Measurements from ENCODE around the gene FERMT2. TPM values are rescaled to one million over a fixed set of nuclear protein-coding genes. Genes with fewer than 3 reads are reported as not detected.
A peak's percentile ranks its signal among the peaks of the same experiment; 100 is the strongest.
"Not testable (repeated sequence)": the region's sequence is repeated elsewhere in the genome, so short reads cannot be mapped to it uniquely, and the experiment has no call there.

The FERMT2 gene
- total RNA-seq, 1 experiment from 2014 or later = 89.6 TPM

- DNase-seq (ENCODE audit: low read depth) = no peak
These were observed 2.8 kb downstream of the FERMT2 start for GRCh38 chr14:52948039-52948438.

DNA sequence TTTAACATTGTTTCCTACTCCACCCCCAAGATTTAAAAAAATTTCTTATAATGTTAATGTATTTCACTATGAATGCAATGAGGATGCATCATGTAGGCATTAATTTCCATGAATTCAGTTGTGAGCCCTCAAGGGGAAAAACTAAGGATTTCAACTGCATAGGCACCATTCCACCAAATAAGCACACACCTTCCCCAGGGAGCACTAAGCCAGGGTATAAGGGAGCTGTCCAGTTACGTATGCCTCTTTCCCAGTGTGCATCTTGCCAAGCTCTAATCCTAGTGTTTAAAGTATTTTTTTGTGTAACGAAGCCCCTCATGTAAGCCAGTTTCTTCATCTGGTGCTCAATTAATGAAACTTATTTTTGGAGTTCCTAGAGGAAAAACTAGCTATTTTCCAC, 6.6 kb downstream of the FERMT2 start:
- no peak for DNase-seq (ENCODE audit: low read depth)

GRCh38 chr14:52939427-52939826, 11.4 kb downstream of the FERMT2 start:
- no peak for DNase-seq (ENCODE audit: low read depth)

GRCh38 chr14:52937869-52938268, 13.0 kb downstream of the FERMT2 start:
- DNase-seq (ENCODE audit: low read depth) = no peak

DNA sequence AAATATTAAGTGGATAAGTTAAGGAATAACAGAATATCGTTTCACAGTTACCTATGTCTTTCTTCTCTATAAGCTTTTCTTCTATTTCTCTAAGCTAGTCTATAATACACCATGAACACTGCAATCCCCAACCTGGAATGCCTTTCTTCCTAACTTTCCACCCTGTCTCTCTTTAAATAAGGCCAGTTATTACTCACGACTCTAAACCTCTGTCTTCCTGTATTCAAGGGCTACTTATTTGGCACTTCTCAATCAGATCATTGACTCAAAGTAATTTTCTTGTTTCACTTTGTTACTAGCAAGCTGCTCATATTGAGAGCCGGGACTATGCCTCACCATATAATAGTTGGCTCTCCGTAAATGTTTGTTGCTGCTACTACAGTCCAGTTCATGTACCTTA, 13.5 kb downstream of the FERMT2 start:
- no peak for DNase-seq (ENCODE audit: low read depth)

DNA sequence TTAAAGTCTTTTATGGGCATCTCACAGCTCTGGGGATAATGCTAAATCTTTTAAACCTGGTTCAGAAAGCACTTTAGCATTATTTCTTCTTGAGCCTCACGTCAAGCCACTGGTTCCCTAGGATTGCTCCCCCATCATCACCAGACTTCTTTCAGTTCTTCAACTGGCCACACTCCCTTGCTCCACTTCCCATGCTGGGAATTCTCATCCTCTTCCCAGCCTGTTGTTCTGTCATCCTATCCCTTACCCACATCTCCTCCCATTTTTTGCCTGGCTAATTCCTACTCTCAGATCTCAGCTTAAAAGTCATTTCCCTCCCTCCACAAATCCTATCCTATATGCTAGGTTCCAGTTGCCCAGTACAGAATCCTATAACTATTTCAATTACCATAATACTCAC, 14.4 kb downstream of the FERMT2 start:
- DNase-seq (ENCODE audit: low read depth) = no peak

DNA sequence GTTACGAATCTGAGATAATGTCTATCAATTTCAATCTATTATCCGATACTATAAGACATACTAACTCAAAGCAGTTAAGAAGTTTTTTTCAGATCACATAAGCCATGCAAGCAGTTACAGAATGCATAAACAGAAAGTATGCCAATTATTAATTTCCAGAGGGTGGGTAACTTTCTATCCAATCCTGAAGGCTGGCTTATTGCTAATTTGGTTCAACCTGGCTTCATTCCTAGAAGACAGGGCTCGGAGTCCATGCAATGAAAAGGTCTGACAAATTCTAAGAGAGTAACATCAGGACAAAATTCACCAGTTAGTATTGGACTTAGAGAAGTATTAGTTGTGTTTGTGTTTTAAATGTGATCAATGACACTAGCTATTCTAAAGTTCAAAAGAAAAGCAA, 15.0 kb downstream of the FERMT2 start:
- DNase-seq (ENCODE audit: low read depth) = no peak

- no peak for DNase-seq (ENCODE audit: low read depth)
These were observed 16.1 kb downstream of the FERMT2 start for GRCh38 chr14:52934762-52935161.

DNA sequence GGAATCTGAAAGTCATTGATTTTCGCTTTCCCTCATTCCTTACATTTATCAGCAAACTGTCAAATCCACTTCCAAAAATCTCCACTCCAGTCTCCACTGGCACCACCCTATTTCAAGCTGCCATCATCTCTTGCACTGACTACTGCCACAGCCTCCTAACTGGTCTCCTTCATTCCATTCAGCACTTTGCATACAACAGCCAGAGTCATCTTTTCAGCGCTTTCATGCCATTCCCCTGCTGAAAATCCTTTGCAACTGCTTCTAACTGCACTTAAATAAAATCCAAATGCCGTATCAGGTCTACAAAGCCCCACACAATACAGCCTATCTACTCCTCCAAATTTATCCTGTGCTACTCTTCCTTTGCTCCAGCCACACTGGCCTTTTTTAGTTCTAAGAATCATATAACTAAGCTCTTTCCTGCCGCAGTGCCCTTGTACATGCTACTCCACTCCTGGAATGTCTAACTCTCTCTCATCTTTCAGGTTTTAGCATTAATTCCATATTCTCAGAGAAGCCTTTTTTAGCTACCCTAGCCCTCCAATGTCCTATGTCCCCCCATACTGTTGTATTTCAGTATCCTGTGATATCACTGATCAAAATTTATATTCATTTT, 21.6 kb downstream of the FERMT2 start:
- no peak for DNase-seq (ENCODE audit: low read depth)

DNA sequence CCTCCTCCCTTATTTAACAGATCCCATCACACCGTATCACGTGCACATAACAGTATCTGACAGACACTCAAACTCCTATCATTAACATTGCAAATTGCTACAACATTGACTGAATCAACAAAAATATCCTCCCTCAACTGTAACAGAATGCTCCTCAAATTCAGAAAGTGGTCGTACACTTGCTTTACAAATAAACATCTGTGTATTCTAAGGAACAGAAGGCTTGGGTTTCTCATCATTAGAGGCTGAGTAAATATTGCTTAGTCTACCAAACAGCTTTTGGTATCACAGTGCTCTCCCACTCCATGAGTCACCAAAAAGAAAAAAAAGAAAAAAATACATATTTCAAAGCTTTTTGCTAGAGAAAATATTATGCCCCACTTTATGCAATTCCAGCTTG, 23.9 kb downstream of the FERMT2 start:
- DNase-seq (ENCODE audit: low read depth) = peak; percentile 80

DNA sequence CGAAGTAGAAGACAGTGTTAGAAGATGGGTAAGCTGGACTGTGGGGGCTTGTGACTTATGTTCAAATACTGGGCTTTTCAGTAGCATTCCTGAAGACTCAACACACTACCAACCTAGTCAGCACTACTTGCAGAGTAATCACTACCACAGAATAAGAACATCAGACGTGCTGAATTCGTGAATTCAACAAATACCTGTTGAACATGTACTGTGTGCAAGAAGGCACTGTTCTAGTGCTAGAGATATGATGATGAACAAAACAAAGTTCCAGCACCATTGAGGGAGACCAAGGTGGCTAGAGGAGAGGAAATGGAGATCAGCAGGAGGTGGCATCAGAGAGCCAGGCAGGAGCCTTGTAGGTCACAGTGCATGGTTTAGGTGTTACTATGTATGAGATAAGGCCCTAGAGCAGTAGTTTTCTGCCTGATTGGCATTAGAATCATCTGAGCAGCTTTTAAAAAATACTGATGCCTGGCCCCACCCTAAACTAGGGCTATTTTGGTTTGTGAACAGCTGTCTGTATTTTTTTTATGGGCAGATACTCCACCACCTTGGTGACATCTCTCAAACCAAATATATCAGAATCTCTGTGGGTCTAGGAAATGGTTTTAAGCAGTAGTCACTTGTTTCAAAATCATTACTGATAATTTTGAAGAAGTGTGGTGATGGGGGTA, 26.8 kb downstream of the FERMT2 start:
- peak; percentile 37 for DNase-seq (ENCODE audit: low read depth)

GRCh38 chr14:52922656-52923055, 28.2 kb downstream of the FERMT2 start:
- DNase-seq (ENCODE audit: low read depth) = peak; percentile 44

- no peak for DNase-seq (ENCODE audit: low read depth)
These were observed 28.8 kb downstream of the FERMT2 start for GRCh38 chr14:52922059-52922458.

DNA sequence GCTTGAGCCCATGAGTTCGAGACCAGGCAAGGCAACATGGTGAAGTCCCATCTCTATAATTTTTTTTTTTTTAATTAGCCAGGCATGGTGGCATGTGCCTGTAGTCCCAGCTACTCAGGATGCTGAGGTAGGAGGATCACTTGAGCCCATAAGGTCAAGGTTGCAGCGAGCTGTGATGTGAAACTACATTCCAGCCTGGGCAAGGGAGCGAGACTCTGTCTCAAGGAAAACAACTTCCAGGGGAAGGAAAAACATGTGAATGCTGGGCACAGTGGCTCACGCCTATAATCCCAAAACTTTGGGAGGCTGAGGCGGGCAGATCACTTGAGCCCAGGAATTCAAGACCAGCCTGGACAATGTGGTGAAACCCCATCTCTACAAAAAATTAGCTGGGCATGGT, 30.4 kb downstream of the FERMT2 start:
- DNase-seq (ENCODE audit: low read depth) = not testable (repeated sequence)

- DNase-seq (ENCODE audit: low read depth) = no peak
These were observed 30.9 kb downstream of the FERMT2 start for GRCh38 chr14:52919971-52920370.

GRCh38 chr14:52918486-52918885, 32.4 kb downstream of the FERMT2 start:
- DNase-seq (ENCODE audit: low read depth) = peak; percentile 82

GRCh38 chr14:52917735-52918134, 33.1 kb downstream of the FERMT2 start:
- DNase-seq (ENCODE audit: low read depth) = peak; percentile 51

GRCh38 chr14:52914295-52914694, 36.6 kb downstream of the FERMT2 start:
- no peak for DNase-seq (ENCODE audit: low read depth)

GRCh38 chr14:52913271-52913670, 37.6 kb downstream of the FERMT2 start:
- DNase-seq (ENCODE audit: low read depth) = no peak

DNA sequence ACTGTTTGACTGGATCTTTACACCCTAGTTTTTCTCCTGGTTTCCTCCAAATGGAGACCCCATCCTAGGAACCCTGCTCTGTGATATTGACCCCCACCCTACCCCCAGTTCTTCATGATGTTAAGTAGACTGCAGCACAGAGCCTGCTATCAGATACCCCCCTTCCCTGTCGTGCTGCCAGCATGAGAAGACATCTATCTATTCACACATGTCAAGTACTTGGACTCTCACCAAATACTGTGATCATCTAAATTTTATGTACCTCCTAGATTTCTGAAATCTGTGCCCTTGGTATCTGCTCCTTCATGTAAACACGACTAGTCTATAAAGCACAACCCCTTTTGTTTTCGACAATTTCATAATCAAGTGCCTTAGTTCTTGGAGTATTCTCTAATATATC, 38.9 kb downstream of the FERMT2 start:
- no peak for DNase-seq (ENCODE audit: low read depth)

GRCh38 chr14:52910572-52910971, 40.3 kb downstream of the FERMT2 start:
- no peak for DNase-seq (ENCODE audit: low read depth)

DNA sequence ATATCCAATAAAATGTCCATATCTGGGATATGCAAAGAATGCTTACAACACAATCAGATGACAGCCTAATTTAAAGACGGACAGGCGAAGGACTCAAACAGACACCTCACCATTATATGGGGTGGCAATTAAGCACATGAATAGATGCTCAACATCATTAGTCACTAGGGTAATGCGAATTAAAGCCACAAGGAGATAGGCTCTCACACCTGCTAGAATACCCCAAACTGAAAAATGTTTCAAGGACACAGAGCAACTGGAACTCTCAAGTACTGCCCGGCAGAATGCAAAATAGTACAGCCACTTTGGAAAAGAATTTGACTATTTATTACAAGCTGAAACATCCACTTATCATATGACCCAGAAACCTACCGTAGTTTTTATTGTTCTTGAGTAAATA, 42.9 kb downstream of the FERMT2 start:
- peak; percentile 52 for DNase-seq (ENCODE audit: low read depth)

- peak; percentile 89 for DNase-seq (ENCODE audit: low read depth)
These were observed 44.7 kb downstream of the FERMT2 start for GRCh38 chr14:52906141-52906601.
